DOHH2 (cell line): ENCODE measurements around the gene SPAAR.

ENCODE experiments used
- H3F3A ChIP-seq: fragments of 200-600 bp; sonication (generic), shearing (Covaris generic); 2 replicates; pipeline ENCODE4 v1.6.0; 2016; ENCODE audit warnings: antibody characterized with exemption, mild to moderate bottlenecking; ENCODE audit not compliant: control insufficient read depth, insufficient read depth
- H3K27ac ChIP-seq: fragments of 200-600 bp; sonication (generic); 2 replicates; pipeline ENCODE4 v1.5.1; 2014; ENCODE audit warnings: low read depth, mild to moderate bottlenecking, low read length, moderate library complexity
- H3K27me3 ChIP-seq: fragments of 200-600 bp; sonication (generic); 2 replicates; pipeline ENCODE4 v1.6.1; 2014; ENCODE audit warnings: mild to moderate bottlenecking, low read length, mixed read lengths; ENCODE audit not compliant: control insufficient read depth
- H3K36me3 ChIP-seq: fragments of 200-600 bp; sonication (generic); 2 replicates; pipeline ENCODE4 v1.6.1; 2014; ENCODE audit warnings: mild to moderate bottlenecking, low read length, moderate library complexity, mixed read lengths; ENCODE audit not compliant: control insufficient read depth
- H3K4me1 ChIP-seq: fragments of 200-600 bp; sonication (generic); 2 replicates; pipeline ENCODE4 v1.6.1; 2014; ENCODE audit warnings: mild to moderate bottlenecking, low read length, mixed read lengths; ENCODE audit not compliant: control insufficient read depth
- H3K4me2 ChIP-seq: fragments of 200-600 bp; sonication (generic); 2 replicates; pipeline ENCODE4 v1.6.0; 2014; ENCODE audit warnings: mild to moderate bottlenecking, low read length, moderate library complexity
- H3K4me3 ChIP-seq: fragments of 200-600 bp; sonication (generic); 2 replicates; pipeline ENCODE4 v1.5.1; 2014; ENCODE audit warnings: mild to moderate bottlenecking, low read length, mixed read lengths
- H3K79me2 ChIP-seq: fragments of 200-600 bp; sonication (generic); 2 replicates; pipeline ENCODE4 v1.6.1; 2014; ENCODE audit warnings: mild to moderate bottlenecking, low read length, mixed read lengths; ENCODE audit not compliant: control insufficient read depth
- H3K9me2 ChIP-seq: fragments of 200-600 bp; sonication (generic); replicated peaks from 2 replicates; pipeline ENCODE4 v1.6.1; 2014; ENCODE audit warnings: mild to moderate bottlenecking, low read length, mixed read lengths; ENCODE audit not compliant: control insufficient read depth
- H3K9me3 ChIP-seq: fragments of 200-600 bp; sonication (generic); 2 replicates; pipeline ENCODE4 v1.6.1; 2014; ENCODE audit warnings: antibody characterized with exemption, low read length, mixed read lengths; ENCODE audit not compliant: control insufficient read depth, insufficient read depth
- H4K20me1 ChIP-seq: fragments of 200-600 bp; sonication (generic); 2 replicates; pipeline ENCODE4 v1.6.0; 2014; ENCODE audit warnings: low read depth, mild to moderate bottlenecking, antibody characterized with exemption, low read length, moderate library complexity; ENCODE audit not compliant: control insufficient read depth, insufficient read depth
- EZH2phosphoT487 ChIP-seq: fragments of 200-600 bp; sonication (generic); IDR thresholded peaks from 2 replicates; pipeline ENCODE4 v1.6.1; 2017; ENCODE audit warnings: borderline replicate concordance, mild to moderate bottlenecking, antibody characterized with exemption, low read length, moderate library complexity, mixed read lengths
- TF ChIP-seq, protein P1 (sequence below): fragments of 200-600 bp; sonication (generic); IDR thresholded peaks from one replicate; pipeline ENCODE4 v1.5.1; 2014; ENCODE audit warnings: antibody characterized with exemption, mild to moderate bottlenecking, low read depth, low read length; ENCODE audit not compliant: poor library complexity, severe bottlenecking

SPAAR gene

DNA sequence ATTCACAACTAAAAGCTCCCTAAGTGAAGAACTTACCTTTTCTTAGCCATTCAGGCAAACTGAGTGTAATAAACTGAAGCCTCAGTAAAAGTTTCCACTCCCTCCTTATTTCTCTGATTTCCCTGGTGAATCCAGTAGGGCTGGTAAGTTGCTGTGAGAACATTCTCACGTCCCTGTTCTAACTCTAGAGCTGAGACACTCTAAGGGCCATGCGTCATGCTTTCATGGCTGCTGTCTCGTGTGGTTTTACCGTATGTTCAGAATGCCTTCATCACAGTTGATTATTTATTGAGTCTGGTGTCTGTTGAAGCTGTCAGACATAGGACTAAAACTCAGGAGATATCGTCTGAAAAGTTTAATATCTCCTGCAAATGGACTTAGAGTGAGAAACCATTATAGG is 47.4 kb downstream of the SPAAR start:
- H3K36me3 ChIP-seq, result no peaks in the 10 kb centered on the region
- no peak overlapping the region for H3K4me3 ChIP-seq
- H3K79me2 ChIP-seq, result no peaks in the 10 kb centered on the region
- no peaks in the 10 kb centered on the region for H3K4me1 ChIP-seq
- no peak for TF ChIP-seq EZH2phosphoT487
- TF ChIP-seq, protein P1, sequence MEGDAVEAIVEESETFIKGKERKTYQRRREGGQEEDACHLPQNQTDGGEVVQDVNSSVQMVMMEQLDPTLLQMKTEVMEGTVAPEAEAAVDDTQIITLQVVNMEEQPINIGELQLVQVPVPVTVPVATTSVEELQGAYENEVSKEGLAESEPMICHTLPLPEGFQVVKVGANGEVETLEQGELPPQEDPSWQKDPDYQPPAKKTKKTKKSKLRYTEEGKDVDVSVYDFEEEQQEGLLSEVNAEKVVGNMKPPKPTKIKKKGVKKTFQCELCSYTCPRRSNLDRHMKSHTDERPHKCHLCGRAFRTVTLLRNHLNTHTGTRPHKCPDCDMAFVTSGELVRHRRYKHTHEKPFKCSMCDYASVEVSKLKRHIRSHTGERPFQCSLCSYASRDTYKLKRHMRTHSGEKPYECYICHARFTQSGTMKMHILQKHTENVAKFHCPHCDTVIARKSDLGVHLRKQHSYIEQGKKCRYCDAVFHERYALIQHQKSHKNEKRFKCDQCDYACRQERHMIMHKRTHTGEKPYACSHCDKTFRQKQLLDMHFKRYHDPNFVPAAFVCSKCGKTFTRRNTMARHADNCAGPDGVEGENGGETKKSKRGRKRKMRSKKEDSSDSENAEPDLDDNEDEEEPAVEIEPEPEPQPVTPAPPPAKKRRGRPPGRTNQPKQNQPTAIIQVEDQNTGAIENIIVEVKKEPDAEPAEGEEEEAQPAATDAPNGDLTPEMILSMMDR, result no peak
- no peaks in the 10 kb centered on the region for H3K9me3 ChIP-seq
- H3K27me3 ChIP-seq, result peaks cover 22% of the 10 kb centered on the region
- no peaks in the 10 kb centered on the region for H3F3A ChIP-seq
- H3K27ac ChIP-seq, result no peak overlapping the region
- H3K4me2 ChIP-seq, result no peak overlapping the region
- no peaks in the 10 kb centered on the region for H4K20me1 ChIP-seq
- no peaks in the 10 kb centered on the region for H3K9me2 ChIP-seq

DNA sequence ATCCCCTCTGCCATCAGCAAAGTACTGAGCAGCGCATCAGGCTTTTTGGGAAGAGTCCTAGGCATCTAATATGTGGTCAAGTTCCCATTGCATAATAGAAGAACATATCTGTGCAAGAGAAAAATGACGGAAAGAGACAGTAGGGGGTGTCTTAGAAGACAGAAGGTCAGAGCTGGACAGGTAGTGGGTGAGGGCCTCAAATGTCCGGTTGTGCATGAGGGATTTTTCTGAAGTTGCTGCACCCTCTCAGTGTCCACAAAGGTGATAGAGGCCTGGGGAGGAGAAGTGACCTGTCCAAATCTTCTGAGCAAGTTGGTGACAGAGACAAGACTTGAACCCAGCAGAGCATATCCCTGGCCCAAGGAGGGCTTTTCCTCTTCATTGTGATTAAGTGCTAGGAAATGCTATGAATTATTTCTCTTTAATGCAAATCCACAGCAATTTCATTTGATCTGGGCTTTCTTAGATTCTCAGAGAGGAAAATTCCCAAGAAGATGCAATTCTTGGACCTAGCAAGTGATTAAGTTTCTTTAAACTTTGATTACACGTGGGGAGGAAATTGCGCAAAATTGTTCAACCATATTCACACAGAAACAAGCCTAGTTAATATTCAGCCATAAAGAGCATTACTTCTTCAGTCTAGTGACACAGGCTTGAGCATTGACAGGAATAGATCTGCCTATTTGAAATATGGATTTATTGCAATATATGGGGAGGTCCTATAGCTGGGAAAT is 49.0 kb downstream of the SPAAR start, which contains the start of gene OR2S2:
Gene OR2S2 (minus strand): TSS at position 51 of the 734 bp plus-strand sequence. CDS start 56 bp downstream, outside the sequence.
- no peaks in the 10 kb centered on the region for H3K79me2 ChIP-seq
- H3K27ac ChIP-seq, result no peak within 1 kb of the TSS
- H3K9me2 ChIP-seq, result no peaks in the 10 kb centered on the region
- no peaks in the 10 kb centered on the region for H3K4me1 ChIP-seq
- no peak within 1 kb of the TSS for H3K4me2 ChIP-seq
- H3K36me3 ChIP-seq, result no peaks in the 10 kb centered on the region
- H4K20me1 ChIP-seq, result no peaks in the 10 kb centered on the region
- TF ChIP-seq, protein P1, result no peak
- TF ChIP-seq EZH2phosphoT487, result no peak
- H3K9me3 ChIP-seq, result no peaks in the 10 kb centered on the region
- no peak within 1 kb of the TSS for H3K4me3 ChIP-seq
- H3K27me3 ChIP-seq, result peaks cover 22% of the 10 kb centered on the region
- no peaks in the 10 kb centered on the region for H3F3A ChIP-seq

DNA sequence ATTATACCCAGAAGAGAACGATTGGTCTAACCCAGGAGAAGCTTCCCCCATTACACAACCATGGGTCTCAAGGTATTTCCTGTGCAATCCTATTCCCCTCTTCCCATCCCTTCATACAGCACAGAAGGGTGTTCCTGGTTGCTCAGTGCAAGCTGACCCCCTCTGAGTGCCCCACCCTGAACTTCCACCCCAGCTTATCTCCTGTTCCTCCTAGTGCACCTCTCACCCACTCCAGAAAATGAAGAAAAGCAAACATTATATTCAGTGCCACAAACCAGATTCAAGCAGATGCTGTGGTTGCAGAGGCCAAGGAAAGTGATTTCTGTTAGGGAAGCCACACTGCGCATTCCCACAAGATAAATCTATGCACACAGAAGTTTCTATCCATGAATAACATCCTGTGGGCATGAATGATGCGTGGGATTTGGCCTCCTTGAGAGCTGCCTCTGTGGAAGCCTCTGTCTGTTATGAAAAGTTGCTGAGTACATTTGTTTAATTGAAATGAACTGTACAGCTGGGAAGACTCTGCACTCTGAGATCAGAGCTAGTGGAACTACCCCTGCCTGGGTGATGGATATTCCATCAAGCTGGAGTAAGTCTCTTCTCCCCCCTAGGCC is 50.9 kb downstream of the SPAAR start:
- Histone ChIP-seq H3K4me1 (no peaks in the 10 kb centered on the region), H3K36me3 (no peaks in the 10 kb centered on the region), H3K79me2 (no peaks in the 10 kb centered on the region), H3K9me3 (no peaks in the 10 kb centered on the region), H3K4me3 (no peak overlapping the region), H3K27ac (no peak overlapping the region), H4K20me1 (no peaks in the 10 kb centered on the region), H3K9me2 (no peaks in the 10 kb centered on the region), H3K27me3 (peaks cover 27% of the 10 kb centered on the region), H3K4me2 (no peak overlapping the region), H3F3A (no peaks in the 10 kb centered on the region)
- no peak for TF ChIP-seq EZH2phosphoT487
- TF ChIP-seq, protein P1, result no peak
